Measurements from ENCODE around the gene PEX6. TPM values are rescaled to one million over a fixed set of nuclear protein-coding genes. Genes with fewer than 3 reads are reported as not detected.

The PEX6 gene
- total and polyA plus RNA-seq, 2 of the 13 experiments (the other 11 are each of a cell fraction or from before 2014, with no cell fraction given) = 5.1 to 6.7 TPM

DNA sequence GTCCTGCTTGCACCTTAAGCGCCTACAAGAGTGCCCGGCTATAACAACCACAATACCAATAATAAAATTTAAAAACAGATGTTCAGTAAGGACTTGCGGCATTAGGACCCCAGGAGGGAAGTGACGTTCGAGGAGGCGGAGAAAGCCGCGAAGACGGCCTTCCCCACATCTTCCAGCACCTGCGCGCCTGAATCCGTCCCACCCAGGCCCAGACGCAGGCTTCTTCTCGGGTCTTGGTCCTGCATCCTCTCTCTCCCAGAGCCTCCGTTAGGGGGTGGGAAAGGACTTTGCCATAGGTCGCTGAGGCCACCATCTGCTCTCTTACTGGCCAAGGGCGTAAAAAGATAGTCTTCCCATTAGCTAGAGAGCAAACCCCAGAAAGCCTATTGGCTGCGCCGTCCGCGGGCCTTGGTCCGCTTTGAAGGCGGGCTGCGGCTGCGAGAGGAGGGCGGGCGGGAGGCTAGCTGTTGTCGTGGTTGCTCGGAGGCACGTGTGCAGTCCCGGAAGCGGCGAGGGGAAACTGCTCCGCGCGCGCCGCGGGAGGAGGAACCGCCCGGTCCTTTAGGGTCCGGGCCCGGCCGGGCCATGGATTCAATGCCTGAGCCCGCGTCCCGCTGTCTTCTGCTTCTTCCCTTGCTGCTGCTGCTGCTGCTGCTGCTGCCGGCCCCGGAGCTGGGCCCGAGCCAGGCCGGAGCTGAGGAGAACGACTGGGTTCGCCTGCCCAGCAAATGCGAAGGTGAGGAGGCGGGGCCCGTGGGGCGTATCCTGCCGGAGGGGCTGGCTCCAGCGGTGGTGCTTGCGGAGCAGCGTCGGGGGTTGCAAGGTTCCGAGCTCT lies 49.8 kb downstream of the PEX6 start, which contains the start of gene CNPY3 (continued):
- TF ChIP-seq LRRFIP1 (CRISPR knock-in tag; conservative IDR thresholded peaks at IDR 0.05) (0 out of 2 replicates have a peak, but pooled peaks have one; percentile 21), NFIB (CRISPR knock-in tag; IDR thresholded peaks at IDR 0.05; ENCODE audit: borderline replicate concordance) (0 out of 2 replicates have a peak, but pooled peaks have one; percentile 74), ZBTB38 (CRISPR knock-in tag; IDR thresholded peaks at IDR 0.05) (peak; percentile 96), ISX (CRISPR knock-in tag; conservative IDR thresholded peaks at IDR 0.05) (0 out of 2 replicates have a peak, but pooled peaks have one; percentile 83), ZNF549 (CRISPR knock-in tag; IDR thresholded peaks at IDR 0.05) (no peak), ZFY (CRISPR knock-in tag; IDR thresholded peaks at IDR 0.05) (peak; percentile 96), FOXP1 (IDR thresholded peaks at IDR 0.05) (no peak), FOXP1 (CRISPR knock-in tag; IDR thresholded peaks at IDR 0.05) (0 out of 2 replicates have a peak, but pooled peaks have one; percentile 19), ZNF160 (CRISPR knock-in tag; IDR thresholded peaks at IDR 0.05) (peak; percentile 91; the same call in 1 of the 2 replicates), ATF7 (IDR thresholded peaks at IDR 0.05) (no peak), ATF7 (CRISPR knock-in tag; IDR thresholded peaks at IDR 0.05) (peak; percentile 93), ZNF547 (CRISPR knock-in tag; IDR thresholded peaks at IDR 0.05) (peak; percentile 100), RFX5 (IDR thresholded peaks at IDR 0.05; ENCODE audit: low read depth, low read length) (peak; percentile 73), DMAP1 (CRISPR knock-in tag; IDR thresholded peaks at IDR 0.05) (peak; percentile 98), RARA (CRISPR knock-in tag; IDR thresholded peaks at IDR 0.05) (peak; percentile 44), EP300 (IDR thresholded peaks at IDR 0.05; ENCODE audit: low read depth in 2 of 2, low read length in 2 of 2) (peak in 1 of 2 experiments; percentile 8; a peak in 1 of 4 replicates), EP300 (CRISPR knock-in tag; IDR thresholded peaks at IDR 0.05; ENCODE audit: borderline replicate concordance) (0 out of 2 replicates have a peak, but pooled peaks have one; percentile 28), ZFP36L2 (CRISPR knock-in tag; IDR thresholded peaks at IDR 0.05) (no peak), ZC3H13 (CRISPR knock-in tag; IDR thresholded peaks at IDR 0.05) (peak; percentile 99), ZNF644 (CRISPR knock-in tag; IDR thresholded peaks at IDR 0.05; ENCODE audit: low read depth) (no peak), JDP2 (CRISPR knock-in tag; IDR thresholded peaks at IDR 0.05; ENCODE audit: borderline replicate concordance) (peak; percentile 95)
- TF ChIP-seq, protein P1, sequence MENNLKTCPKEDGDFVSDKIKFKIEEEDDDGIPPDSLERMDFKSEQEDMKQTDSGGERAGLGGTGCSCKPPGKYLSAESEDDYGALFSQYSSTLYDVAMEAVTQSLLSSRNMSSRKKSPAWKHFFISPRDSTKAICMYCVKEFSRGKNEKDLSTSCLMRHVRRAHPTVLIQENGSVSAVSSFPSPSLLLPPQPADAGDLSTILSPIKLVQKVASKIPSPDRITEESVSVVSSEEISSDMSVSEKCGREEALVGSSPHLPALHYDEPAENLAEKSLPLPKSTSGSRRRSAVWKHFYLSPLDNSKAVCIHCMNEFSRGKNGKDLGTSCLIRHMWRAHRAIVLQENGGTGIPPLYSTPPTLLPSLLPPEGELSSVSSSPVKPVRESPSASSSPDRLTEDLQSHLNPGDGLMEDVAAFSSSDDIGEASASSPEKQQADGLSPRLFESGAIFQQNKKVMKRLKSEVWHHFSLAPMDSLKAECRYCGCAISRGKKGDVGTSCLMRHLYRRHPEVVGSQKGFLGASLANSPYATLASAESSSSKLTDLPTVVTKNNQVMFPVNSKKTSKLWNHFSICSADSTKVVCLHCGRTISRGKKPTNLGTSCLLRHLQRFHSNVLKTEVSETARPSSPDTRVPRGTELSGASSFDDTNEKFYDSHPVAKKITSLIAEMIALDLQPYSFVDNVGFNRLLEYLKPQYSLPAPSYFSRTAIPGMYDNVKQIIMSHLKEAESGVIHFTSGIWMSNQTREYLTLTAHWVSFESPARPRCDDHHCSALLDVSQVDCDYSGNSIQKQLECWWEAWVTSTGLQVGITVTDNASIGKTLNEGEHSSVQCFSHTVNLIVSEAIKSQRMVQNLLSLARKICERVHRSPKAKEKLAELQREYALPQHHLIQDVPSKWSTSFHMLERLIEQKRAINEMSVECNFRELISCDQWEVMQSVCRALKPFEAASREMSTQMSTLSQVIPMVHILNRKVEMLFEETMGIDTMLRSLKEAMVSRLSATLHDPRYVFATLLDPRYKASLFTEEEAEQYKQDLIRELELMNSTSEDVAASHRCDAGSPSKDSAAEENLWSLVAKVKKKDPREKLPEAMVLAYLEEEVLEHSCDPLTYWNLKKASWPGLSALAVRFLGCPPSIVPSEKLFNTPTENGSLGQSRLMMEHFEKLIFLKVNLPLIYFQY (CRISPR knock-in tag; IDR thresholded peaks at IDR 0.05; ENCODE audit: borderline replicate concordance) = peak; percentile 94

Measured in HepG2 (cell line).